Aorta (tissue), 5 donors: ENCODE results near the gene TNFRSF1B. TPM values are rescaled to one million over a fixed set of nuclear protein-coding genes. Genes with fewer than 3 reads are reported as not detected.

Source experiments
- ATAC-seq: fragments of 200-7000 bp; cut with Tn5 transposase; one replicate; pipeline ENCODE4 v1.9.1; 2022; ENCODE audit warnings: moderate library complexity; ENCODE audit not compliant: low FRiP score
- DNase-seq, 2 donors: peaks; one replicate each; pipeline ENCODE4 v3.0.0-alpha.2; 2020
- H3K27ac ChIP-seq, 2 donors: one replicate each; pipeline ENCODE4 v1.5.1; 2013; ENCODE audit warnings: low read length in 2 of 2, mild to moderate bottlenecking in 2 of 2, moderate library complexity in 2 of 2, control low read depth in 1 of 2, inconsistent platforms in 1 of 2, low read depth in 1 of 2
- H3K27me3 ChIP-seq, 2 donors: one replicate each; pipeline ENCODE4 v1.6.1; 2013; ENCODE audit warnings: control low read depth in 1 of 2, low read length in 1 of 2, mild to moderate bottlenecking in 1 of 2, moderate library complexity in 1 of 2; ENCODE audit not compliant: insufficient read depth in 2 of 2, control insufficient read depth in 1 of 2
- H3K36me3 ChIP-seq, 2 donors: one replicate each; pipeline ENCODE4 v1.6.1; 2013; ENCODE audit warnings: control low read depth in 1 of 2, low read length in 1 of 2, mild to moderate bottlenecking in 1 of 2; ENCODE audit not compliant: insufficient read depth in 2 of 2, control insufficient read depth in 1 of 2
- H3K4me1 ChIP-seq, 2 donors: one replicate each; pipeline ENCODE4 v1.6.1; 2013; ENCODE audit warnings: low read length in 2 of 2, control low read depth in 1 of 2, mild to moderate bottlenecking in 1 of 2, moderate library complexity in 1 of 2; ENCODE audit not compliant: insufficient read depth in 2 of 2, control insufficient read depth in 1 of 2
- H3K4me3 ChIP-seq, 2 donors: one replicate each; pipeline ENCODE4 v1.5.1; 2013; ENCODE audit warnings: low read length in 2 of 2, control low read depth in 1 of 2, mild to moderate bottlenecking in 1 of 2
- H3K9me3 ChIP-seq: one replicate; pipeline ENCODE4 v1.6.1; 2013; ENCODE audit warnings: mild to moderate bottlenecking, low read length; ENCODE audit not compliant: control insufficient read depth
- WGBS, 2 donors: extraction: QIAGEN DNeasy Blood & Tissue Kit; methylation state at CpG; one replicate each; pipeline ENCODE4 v1.1.7; 2013; 5-methylcytosine and 5-hydroxymethylcytosine counted together
- intact Hi-C, 2 donors: fragments of 100-400 bp; cut with DNase I; formaldehyde crosslinking; loops; one replicate each; pipeline versions ENCODE4 v1.14.2 to v1.15.0; 2022
- polyA plus RNA-seq, 2 donors: library from polyadenylated mRNA; stranded (reverse); fragments of 200-250 nt; gene quantifications; one replicate each; pipeline ENCODE4 v1.2.3, GENCODE V29; 2013
- total RNA-seq, 2 donors: library from RNA; stranded (reverse); fragmentation: NEBNext Ultra II Directional; extraction: Animal tissue kit (Norgen Biotek cat#: 25700); gene quantifications; one replicate each; pipeline ENCODE4 v1.2.1, GENCODE V29; 2021
- donor health status: healthy with polysubstance abuse.
- donor health status: Bipolar disorder and iron deficiency.
- donor health status: DM: no; HTN: no; CAD: no.
- donor health status: DM: no; HTN: no; CAD: no.
- donor health status: DM: yes; HTN: yes; CAD: no.

TNFRSF1B gene
- total and polyA plus RNA-seq, 4 donors = 5.0 to 98.5 (median 27.4) TPM

DNA sequence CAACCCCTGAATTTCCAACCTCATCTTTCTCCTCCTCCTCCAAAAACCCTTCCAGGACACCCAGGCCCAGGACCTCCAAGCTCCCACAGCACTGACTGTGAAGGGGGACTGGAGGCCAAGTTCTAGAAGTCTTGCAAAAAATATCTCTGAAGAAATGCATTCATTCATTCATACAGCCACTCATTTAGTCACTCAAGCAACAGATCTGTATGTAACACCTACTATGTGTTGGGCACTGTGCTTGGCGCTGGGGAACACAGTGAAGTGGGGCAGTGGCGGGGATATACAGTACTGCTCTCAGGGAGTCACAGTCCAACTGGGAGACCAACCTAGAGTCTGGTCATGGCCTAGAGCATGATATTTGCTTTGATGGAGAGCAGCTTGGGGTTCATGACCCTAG is 15.3 kb upstream of the TNFRSF1B start:
- H3K4me1 ChIP-seq = no peaks in the 10 kb centered on the region
- H3K36me3 ChIP-seq = no peaks in the 10 kb centered on the region
- intact Hi-C loops = no loop called here
- 96 to 100% methylated on average over 2 of the region's 2 CpGs for WGBS, 2 donors
- no peaks in the 10 kb centered on the region for H3K9me3 ChIP-seq
- ATAC-seq = no peak
- no peaks in the 10 kb centered on the region for H3K27me3 ChIP-seq
- DNase-seq = no peak
- no peak overlapping the region for H3K27ac ChIP-seq
- H3K4me3 ChIP-seq = no peak overlapping the region

DNA sequence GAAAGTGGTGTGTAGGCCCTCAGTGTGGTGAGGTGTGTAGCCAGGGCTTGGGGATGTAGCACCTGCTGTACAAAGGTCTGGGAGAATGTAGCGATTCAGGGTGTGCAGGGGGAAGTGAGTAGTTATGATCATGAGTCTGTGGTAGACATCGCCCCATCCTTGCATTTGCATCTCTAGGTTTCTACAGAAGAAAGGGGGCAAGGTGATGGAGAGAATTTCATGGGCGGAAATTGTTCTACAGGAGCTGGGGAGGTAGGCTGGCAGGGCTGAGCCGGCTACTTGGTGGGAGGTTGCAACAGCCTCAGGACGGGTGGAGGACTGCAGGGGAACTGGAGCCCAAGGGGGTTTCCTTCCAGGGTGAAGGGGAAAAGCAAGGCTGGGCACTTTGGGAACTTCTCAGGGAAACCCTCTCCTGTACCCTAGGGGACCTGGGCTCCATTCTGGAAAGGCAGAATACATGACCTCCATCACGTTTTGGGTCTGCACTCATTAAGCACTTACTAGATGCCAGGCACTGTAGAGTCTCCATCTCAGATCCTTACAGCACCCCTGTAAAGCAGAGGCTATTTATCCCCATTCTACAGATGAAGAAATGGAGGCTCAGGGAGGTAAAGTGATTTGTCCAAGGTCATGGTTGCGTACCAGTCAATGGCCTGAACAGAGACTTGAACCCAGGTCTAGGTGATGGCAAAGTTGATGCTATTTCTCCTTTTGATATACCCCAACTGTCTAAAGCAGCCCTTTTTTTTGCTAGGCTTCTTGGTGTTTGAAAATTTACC is 14.5 kb upstream of the TNFRSF1B start:
- ATAC-seq (no peak), DNase-seq (no peak)
- intact Hi-C loops = no loop called here
- H3K4me1 ChIP-seq = no peaks in the 10 kb centered on the region
- no peak overlapping the region for H3K27ac ChIP-seq
- no peaks in the 10 kb centered on the region for H3K36me3 ChIP-seq
- no peak overlapping the region for H3K4me3 ChIP-seq
- H3K27me3 ChIP-seq = no peaks in the 10 kb centered on the region
- no peaks in the 10 kb centered on the region for H3K9me3 ChIP-seq
- WGBS, 2 donors = 79 to 85% methylated on average over 7 of the region's 7 CpGs

GRCh38 chr1:12153181-12153785 is 13.5 kb upstream of the TNFRSF1B start:
- Histone ChIP-seq H3K4me1 (no peaks in the 10 kb centered on the region), H3K9me3 (no peaks in the 10 kb centered on the region), H3K36me3 (no peaks in the 10 kb centered on the region), H3K27ac (no peak overlapping the region), H3K27me3 (no peaks in the 10 kb centered on the region), H3K4me3 (no peak overlapping the region)
- intact Hi-C loops = no loop called here
- ATAC-seq (peak; percentile 73), DNase-seq (peak in 1 of 2 donors; percentile 92)
- 46 to 50% methylated on average over 13 of the region's 13 CpGs for WGBS, 2 donors

DNA sequence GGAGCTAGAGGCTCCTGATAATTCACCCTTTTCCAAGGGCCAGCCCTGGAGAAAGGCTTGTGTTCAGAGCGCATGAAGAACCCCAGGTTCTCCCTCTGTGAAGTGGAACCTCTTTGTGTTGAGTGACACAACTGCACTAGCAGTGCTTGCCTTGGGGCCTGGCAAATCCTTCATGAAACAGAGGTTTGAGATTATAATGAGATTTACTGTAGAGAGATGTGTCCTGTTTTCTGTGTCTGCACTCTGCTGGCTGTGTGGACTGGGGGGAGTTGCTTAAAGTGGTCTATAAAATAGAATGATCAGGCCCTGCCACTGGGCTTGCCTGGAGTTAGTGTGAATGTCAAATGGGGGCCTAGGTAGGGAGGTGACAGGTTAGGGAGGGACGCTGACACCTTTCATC is 11.5 kb upstream of the TNFRSF1B start:
- Histone ChIP-seq H3K4me1 (no peaks in the 10 kb centered on the region), H3K27ac (no peak overlapping the region), H3K27me3 (no peaks in the 10 kb centered on the region), H3K36me3 (no peaks in the 10 kb centered on the region), H3K4me3 (no peak overlapping the region), H3K9me3 (no peaks in the 10 kb centered on the region)
- intact Hi-C loops = no loop called here
- DNase-seq (no peak), ATAC-seq (no peak)
- WGBS, 2 donors = 92 to 98% methylated on average over 2 of the region's 2 CpGs

- no peak overlapping the region for H3K27ac ChIP-seq
- WGBS, 2 donors = 62 to 64% methylated on average over 10 of the region's 10 CpGs
Observed at GRCh38 chr1:12157366-12158231, 9.2 kb upstream of the TNFRSF1B start.

GRCh38 chr1:12158357-12159092 is 8.3 kb upstream of the TNFRSF1B start:
- ATAC-seq (no peak), DNase-seq (no peak)
- Histone ChIP-seq H3K4me3 (no peak overlapping the region), H3K4me1 (no peaks in the 10 kb centered on the region), H3K27me3 (no peaks in the 10 kb centered on the region), H3K9me3 (no peaks in the 10 kb centered on the region), H3K27ac (no peak overlapping the region), H3K36me3 (no peaks in the 10 kb centered on the region)
- 52 to 59% methylated on average over 22 of the region's 22 CpGs for WGBS, 2 donors
- intact Hi-C loops = no loop called here

More at GRCh38 chr1:12157366-12158231, 9.2 kb upstream of the TNFRSF1B start:
- Histone ChIP-seq H3K4me3 (no peak overlapping the region), H3K9me3 (no peaks in the 10 kb centered on the region), H3K27me3 (no peaks in the 10 kb centered on the region), H3K36me3 (no peaks in the 10 kb centered on the region), H3K4me1 (no peaks in the 10 kb centered on the region)
- intact Hi-C loops = no loop called here
- DNase-seq (no peak), ATAC-seq (no peak)

DNA sequence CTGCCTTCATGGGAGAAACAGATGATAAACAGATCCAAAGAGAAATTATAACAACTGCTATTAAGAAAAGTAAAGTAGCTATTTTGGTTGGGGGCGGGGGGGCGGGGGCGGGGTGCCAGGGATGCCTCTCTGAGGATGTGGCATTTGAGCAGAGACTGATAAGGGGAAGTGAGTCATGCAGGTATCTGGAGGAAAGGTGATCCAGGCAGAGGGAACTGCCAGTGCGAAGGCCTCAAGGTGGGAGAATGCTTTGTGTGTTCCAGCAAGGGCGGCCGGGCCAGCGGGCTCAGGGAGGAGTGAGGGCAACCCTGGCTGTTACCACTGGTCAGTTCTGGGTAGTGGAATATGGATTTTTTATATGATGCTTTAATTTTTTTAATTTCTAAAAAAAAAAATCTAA is 7.0 kb upstream of the TNFRSF1B start:
- DNase-seq = no peak
- 94 to 96% methylated on average over 7 of the region's 7 CpGs for WGBS, 2 donors
- Histone ChIP-seq H3K4me1 (no peaks in the 10 kb centered on the region), H3K36me3 (no peaks in the 10 kb centered on the region), H3K4me3 (no peak overlapping the region), H3K27ac (no peak overlapping the region), H3K27me3 (no peaks in the 10 kb centered on the region), H3K9me3 (no peaks in the 10 kb centered on the region)
- intact Hi-C loops = no loop called here
- ATAC-seq = no peak

DNA sequence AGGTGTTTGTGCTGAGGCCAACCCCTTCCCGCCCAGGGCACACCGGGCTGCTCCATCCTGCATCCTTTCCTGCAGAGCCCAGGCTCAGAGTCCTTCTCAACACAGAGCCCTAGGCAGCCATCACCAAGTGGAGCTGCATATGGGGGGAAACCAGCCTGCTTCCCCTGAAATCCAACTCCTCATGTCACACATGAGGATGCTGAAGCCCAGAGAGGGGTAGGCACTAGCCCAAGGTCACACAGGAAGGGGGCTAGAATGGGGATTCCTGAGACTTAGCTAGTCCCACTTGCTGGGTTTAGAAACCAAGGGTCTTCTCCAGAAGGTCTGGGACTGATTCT is 5.5 kb upstream of the TNFRSF1B start:
- H3K36me3 ChIP-seq = no peaks in the 10 kb centered on the region
- ATAC-seq (no peak), DNase-seq (no peak)
- no peak overlapping the region for H3K4me3 ChIP-seq
- no peak overlapping the region for H3K27ac ChIP-seq
- H3K27me3 ChIP-seq = no peaks in the 10 kb centered on the region
- intact Hi-C loops = no loop called here
- H3K9me3 ChIP-seq = no peaks in the 10 kb centered on the region
- 91 to 96% methylated on average over 2 of the region's 2 CpGs for WGBS, 2 donors
- no peaks in the 10 kb centered on the region for H3K4me1 ChIP-seq
